HG03060 (cell line): ENCODE results near the gene ADPGK.
A peak's percentile ranks its signal among the peaks of the same experiment; 100 is the strongest.
"Not testable (repeated sequence)": the region's sequence is repeated elsewhere in the genome, so short reads cannot be mapped to it uniquely, and the experiment has no call there.

Experiments
- ATAC-seq: cut with Tn5 transposase; IDR thresholded peaks from one replicate; pipeline ENCODE4 v1.9.1; 2021; ENCODE audit warnings: low read depth, moderate number of reproducible peaks; ENCODE audit not compliant: unreplicated experiment

ADPGK gene

GRCh38 chr15:72783640-72784455 lies at the start of gene ADPGK:
TSS of gene ADPGK (minus strand) at chr15:72783758. CDS start at chr15:72783691, 67 bp downstream.
- ATAC-seq = peak; percentile 49

- no peak for ATAC-seq
These were observed 43.7 kb upstream of the ADPGK start for GRCh38 chr15:72827226-72827625.

DNA sequence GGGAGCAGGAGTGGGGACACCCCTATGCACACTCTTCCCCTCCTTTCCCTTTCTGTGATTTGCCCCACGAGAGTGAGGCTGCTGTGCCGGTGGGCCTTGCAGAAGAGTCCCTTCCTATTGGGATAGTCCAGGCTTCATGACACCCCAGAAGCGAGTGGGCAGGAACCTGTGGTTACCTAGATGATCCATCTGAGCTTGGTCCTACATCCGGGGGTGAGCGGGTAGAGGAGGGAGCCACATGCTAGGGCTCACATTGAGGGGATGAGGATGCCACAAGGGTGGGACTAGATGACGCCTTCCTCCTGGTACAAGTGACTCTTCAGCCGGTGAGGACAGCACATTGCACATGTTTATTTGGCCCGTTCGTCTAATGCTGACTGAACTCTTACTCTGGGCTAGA lies 43.1 kb upstream of the ADPGK start:
- ATAC-seq = no peak

GRCh38 chr15:72825829-72826228 lies 42.3 kb upstream of the ADPGK start:
- no peak for ATAC-seq

GRCh38 chr15:72824781-72825180 lies 41.2 kb upstream of the ADPGK start:
- no peak for ATAC-seq

GRCh38 chr15:72824112-72824511 lies 40.6 kb upstream of the ADPGK start:
- no peak for ATAC-seq

GRCh38 chr15:72820278-72820677 lies 36.7 kb upstream of the ADPGK start:
- ATAC-seq = no peak

- ATAC-seq = no peak
These were observed 35.1 kb upstream of the ADPGK start for GRCh38 chr15:72818632-72819031.

GRCh38 chr15:72813345-72814004 lies 29.9 kb upstream of the ADPGK start:
- ATAC-seq = no peak

DNA sequence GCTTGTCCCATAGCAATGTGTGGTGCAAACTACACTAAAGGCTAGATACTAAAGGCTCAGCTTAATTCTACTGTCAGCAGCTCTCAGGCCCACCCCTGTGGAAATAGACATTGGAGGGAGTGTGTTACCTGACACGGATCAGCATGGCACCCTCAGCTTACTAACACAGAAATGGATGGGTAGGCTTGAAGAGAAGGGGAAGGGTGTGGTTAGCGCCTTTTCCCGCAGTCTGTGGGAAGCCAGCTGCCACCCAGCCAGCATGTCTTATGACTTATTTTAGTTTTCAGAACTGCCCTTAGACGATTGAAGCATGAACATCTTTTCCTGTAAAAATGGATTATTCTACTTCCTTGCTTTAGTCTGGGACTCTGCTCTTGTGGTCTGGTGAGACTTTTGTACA lies 25.8 kb upstream of the ADPGK start:
- ATAC-seq = no peak

GRCh38 chr15:72807346-72807745 lies 23.8 kb upstream of the ADPGK start:
- ATAC-seq = not testable (repeated sequence)

DNA sequence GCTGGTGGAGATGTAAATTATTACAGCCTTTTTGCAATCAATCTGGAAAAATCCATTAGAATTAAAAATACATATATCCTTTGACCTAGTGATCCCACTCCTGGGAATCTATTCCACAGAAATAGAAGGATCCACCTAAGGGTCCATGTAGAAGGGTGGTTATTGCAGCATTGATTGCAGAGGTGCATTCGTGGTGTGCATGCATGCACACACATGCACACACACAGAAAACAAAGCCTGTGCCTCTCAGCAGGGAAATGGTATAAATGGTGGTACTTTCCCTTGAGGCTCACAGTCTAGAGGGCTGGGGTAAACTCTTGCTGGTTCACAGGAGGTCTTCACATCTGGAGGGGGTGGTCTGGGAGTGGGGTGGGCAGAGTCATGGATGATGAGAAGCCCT lies 19.4 kb upstream of the ADPGK start:
- ATAC-seq = no peak

DNA sequence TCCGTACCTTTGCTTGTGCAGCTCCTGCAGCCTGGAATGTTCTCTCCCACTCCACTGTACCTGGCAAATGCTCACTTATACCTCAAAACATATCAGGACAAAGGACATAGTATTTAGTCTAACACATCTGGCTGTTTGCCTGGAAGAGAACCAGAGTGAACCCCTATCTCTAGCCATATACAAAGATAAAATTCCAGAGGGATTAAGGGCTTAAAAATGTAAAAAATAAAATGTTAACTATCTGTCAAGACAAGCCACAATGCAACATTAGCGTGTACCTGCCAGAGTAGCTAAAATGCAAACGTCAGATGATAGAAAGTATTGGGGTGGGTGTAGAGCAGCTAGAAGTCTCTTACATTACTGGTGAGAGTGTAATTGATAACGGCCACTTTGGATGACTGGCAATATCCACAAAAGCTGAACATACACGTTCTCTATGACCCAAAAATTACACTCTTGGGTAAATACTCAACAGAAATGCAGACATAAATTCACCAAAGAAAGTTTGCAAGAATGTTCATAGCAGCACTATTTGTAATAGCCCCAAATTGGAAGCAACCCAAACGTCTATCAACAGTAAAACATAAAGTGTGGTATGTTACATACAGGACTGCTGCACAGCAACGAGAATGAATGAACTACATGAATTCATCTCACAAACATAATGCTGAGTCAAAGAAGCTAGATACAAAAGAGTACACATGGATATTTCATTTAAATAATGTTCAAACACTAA lies 18.2 kb upstream of the ADPGK start:
- ATAC-seq = no peak

DNA sequence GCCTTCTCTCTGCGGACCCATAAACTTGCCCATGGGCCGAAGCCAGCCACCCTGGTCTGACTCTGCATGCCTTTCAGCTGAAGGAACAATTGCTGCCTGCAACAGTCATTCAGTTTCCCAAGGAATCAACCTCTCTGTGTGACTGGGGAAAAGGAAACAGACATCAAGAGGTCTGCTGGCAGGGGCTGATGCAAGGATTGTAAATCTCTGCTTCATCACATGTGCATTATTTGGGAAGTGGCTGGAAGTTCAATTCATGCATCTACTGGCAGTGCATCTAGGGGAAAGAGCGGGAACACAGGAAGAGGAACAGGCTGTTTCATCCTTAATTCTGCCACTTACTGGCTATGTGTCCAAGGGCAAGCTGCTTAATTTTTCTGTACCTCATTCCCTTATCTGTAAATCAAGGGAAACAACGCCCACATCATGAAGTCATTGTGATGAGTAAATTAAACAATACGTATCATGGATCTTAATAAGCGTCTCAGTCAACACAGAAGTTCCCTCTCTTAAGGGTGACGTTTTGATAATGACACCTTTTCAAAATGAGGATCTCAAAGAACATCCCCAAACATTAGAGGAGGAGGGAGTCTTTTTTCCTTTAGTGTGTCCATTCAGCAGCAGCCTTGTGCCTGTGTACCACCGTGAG lies 17.4 kb upstream of the ADPGK start:
- ATAC-seq = no peak

GRCh38 chr15:72797834-72798233 lies 14.3 kb upstream of the ADPGK start:
- ATAC-seq = no peak

DNA sequence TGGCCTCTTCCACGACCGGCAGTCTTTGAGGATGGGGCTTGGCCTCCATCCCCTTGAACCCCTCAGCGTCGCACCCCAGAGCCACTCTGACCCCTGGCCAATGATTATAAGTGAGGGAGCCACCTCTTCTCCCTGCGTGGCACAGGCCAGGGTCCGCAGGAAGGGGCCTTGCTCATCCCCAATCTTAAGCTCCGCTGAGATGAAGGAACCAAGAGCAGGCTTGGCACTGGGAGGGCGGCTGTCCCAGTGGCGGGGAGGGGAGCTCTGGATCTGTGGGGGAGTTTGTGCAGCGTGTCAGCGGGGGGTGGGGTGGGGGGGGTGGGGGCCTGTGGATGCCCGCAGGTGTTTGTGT lies 13.8 kb upstream of the ADPGK start:
- no peak for ATAC-seq

- ATAC-seq = no peak
These were observed 13.2 kb upstream of the ADPGK start for GRCh38 chr15:72796515-72797337.

GRCh38 chr15:72796210-72796514 lies 12.6 kb upstream of the ADPGK start:
- ATAC-seq = no peak

GRCh38 chr15:72793766-72794660 lies 10.5 kb upstream of the ADPGK start:
- no peak for ATAC-seq
